ENCODE results near the gene SKI. TPM values are rescaled to one million over a fixed set of nuclear protein-coding genes. Genes with fewer than 3 reads are reported as not detected.
A peak's percentile ranks its signal among the peaks of the same experiment; 100 is the strongest.

SKI gene
- total and polyA plus RNA-seq, 4 donors: 17.1 to 90.7 (median 40.7) TPM

GRCh38 chr1:2197707-2198165, 30.4 kb upstream of the SKI start:
- Histone ChIP-seq H3K36me3 (ENCODE audit: control insufficient read depth in 4 of 4, insufficient read depth in 4 of 4, low read length in 4 of 4) (no peaks in the 10 kb centered on the region), H3K9me3 (ENCODE audit: control insufficient read depth in 4 of 4, insufficient read depth in 3 of 4, low read length in 3 of 4) (no peaks in the 10 kb centered on the region), H3K27me3 (ENCODE audit: control insufficient read depth in 3 of 3, insufficient read depth in 3 of 3, low read length in 2 of 3) (no peaks in the 10 kb centered on the region), H3K4me3 (no peak overlapping the region), H3K27ac (ENCODE audit: low read depth in 1 of 2, low read length in 1 of 2) (no peak overlapping the region), H3K9ac (ENCODE audit: insufficient read depth in 1 of 2, low read length in 2 of 2) (no peak overlapping the region), H3K4me1 (ENCODE audit: control insufficient read depth in 5 of 5, insufficient read depth in 5 of 5, low read length in 5 of 5) (peaks cover 0 to 43% (median 10%) of the 10 kb centered on the region in 5 donors)
- DNase-seq (no peak), ATAC-seq (ENCODE audit: insufficient read depth, low FRiP score) (no peak)
- no peak for TF ChIP-seq CTCF (IDR thresholded peaks at IDR 0.05; ENCODE audit: control extremely low read depth, extremely low read depth)
- 78 to 85% methylated on average over 10 of the region's 10 CpGs for WGBS, 2 donors

GRCh38 chr1:2198571-2198970, 29.5 kb upstream of the SKI start:
- Histone ChIP-seq H3K9me3 (ENCODE audit: control insufficient read depth in 4 of 4, insufficient read depth in 3 of 4, low read length in 3 of 4) (no peaks in the 10 kb centered on the region), H3K27me3 (ENCODE audit: control insufficient read depth in 3 of 3, insufficient read depth in 3 of 3, low read length in 2 of 3) (no peaks in the 10 kb centered on the region), H3K9ac (ENCODE audit: insufficient read depth in 1 of 2, low read length in 2 of 2) (no peak overlapping the region), H3K27ac (ENCODE audit: low read depth in 1 of 2, low read length in 1 of 2) (peak overlapping the region; percentile 79 to 82), H3K4me3 (no peak overlapping the region), H3K36me3 (ENCODE audit: control insufficient read depth in 4 of 4, insufficient read depth in 4 of 4, low read length in 4 of 4) (no peaks in the 10 kb centered on the region), H3K4me1 (ENCODE audit: control insufficient read depth in 5 of 5, insufficient read depth in 5 of 5, low read length in 5 of 5) (peaks cover 0 to 35% (median 10%) of the 10 kb centered on the region in 5 donors)
- no peak for TF ChIP-seq CTCF (IDR thresholded peaks at IDR 0.05; ENCODE audit: control extremely low read depth, extremely low read depth)
- DNase-seq (no peak), ATAC-seq (ENCODE audit: insufficient read depth, low FRiP score) (no peak)
- 73 to 86% methylated on average over 11 of the region's 11 CpGs for WGBS, 2 donors

- Histone ChIP-seq H3K4me1 (ENCODE audit: control insufficient read depth in 5 of 5, insufficient read depth in 5 of 5, low read length in 5 of 5) (peaks cover 0 to 38% (median 10%) of the 10 kb centered on the region in 5 donors), H3K36me3 (ENCODE audit: control insufficient read depth in 4 of 4, insufficient read depth in 4 of 4, low read length in 4 of 4) (no peaks in the 10 kb centered on the region), H3K4me3 (peak overlapping the region; percentile 0), H3K9ac (ENCODE audit: insufficient read depth in 1 of 2, low read length in 2 of 2) (peak overlapping the region in 1 of 2 donors; percentile 73), H3K9me3 (ENCODE audit: control insufficient read depth in 4 of 4, insufficient read depth in 3 of 4, low read length in 3 of 4) (no peaks in the 10 kb centered on the region), H3K27me3 (ENCODE audit: control insufficient read depth in 3 of 3, insufficient read depth in 3 of 3, low read length in 2 of 3) (no peaks in the 10 kb centered on the region), H3K27ac (ENCODE audit: low read depth in 1 of 2, low read length in 1 of 2) (peak overlapping the region; percentile 79 to 82)
- WGBS, 2 donors: 10 to 12% methylated on average over 24 of the region's 24 CpGs
- no peak for TF ChIP-seq CTCF (IDR thresholded peaks at IDR 0.05; ENCODE audit: control extremely low read depth, extremely low read depth)
- ATAC-seq (ENCODE audit: insufficient read depth, low FRiP score) (peak; percentile 77), DNase-seq (peak; percentile 92 to 95 (median 94))
These were observed 28.9 kb upstream of the SKI start for GRCh38 chr1:2199042-2199810.
